B cell (primary cell): Measurements from ENCODE around the gene CACNG4. TPM values are rescaled to one million over a fixed set of nuclear protein-coding genes. Genes with fewer than 3 reads are reported as not detected.

Experiments
- ATAC-seq: fragments of 200-7000 bp; cut with Tn5 transposase; one replicate; pipeline ENCODE4 v1.10.0; 2021; ENCODE audit warnings: low read depth, mild to moderate bottlenecking, moderate number of reproducible peaks, moderate library complexity
- CTCF ChIA-PET: fragments of 350-600 bp; sonication (Branson Sonifier 250); formaldehyde crosslinking; loops from one replicate; lab custom pipeline; 2021; ENCODE audit warnings: antibody characterized with exemption, inconsistent platforms; lab: Charles Lee
- POLR2A ChIA-PET: fragments of 350-600 bp; sonication (Branson Sonifier 250); formaldehyde crosslinking; loops from one replicate; lab custom pipeline; 2021; ENCODE audit warnings: antibody characterized with exemption; lab: Charles Lee
- DNase-seq: peaks from one replicate; pipeline ENCODE4 v3.0.0; 2013
- H2AFZ ChIP-seq: 2 replicates; pipeline ENCODE4 v1.6.1; 2012; ENCODE audit warnings: mild to moderate bottlenecking, low read depth, low read length; ENCODE audit not compliant: insufficient read depth, poor library complexity, severe bottlenecking
- H3K27ac ChIP-seq, 2 donors: 1 replicate in 1 of 2; 2 replicates in 1 of 2; pipeline ENCODE4 v1.5.1; 2012 to 2013; ENCODE audit warnings: low read length in 2 of 2, mild to moderate bottlenecking in 2 of 2, moderate library complexity in 1 of 2
- H3K27me3 ChIP-seq, 4 experiments: fragments of 200-600 bp in 1 of 4; sonication (generic) in 1 of 4; replicated peaks in 1 of 4; 1 replicate in 2 of 4; 2 replicates in 2 of 4; pipeline versions ENCODE4 v1.6.1 to v1.7.0; 2013 to 2016; ENCODE audit warnings: low read length in 3 of 4, mild to moderate bottlenecking in 2 of 4, mixed read lengths in 1 of 4, moderate library complexity in 1 of 4; ENCODE audit not compliant: insufficient read depth in 4 of 4, control insufficient read depth in 3 of 4; ENCODE audit errors: control extremely low read depth in 1 of 4
- H3K36me3 ChIP-seq, 2 experiments: replicated peaks in 1 of 2; 1 replicate in 1 of 2; 2 replicates in 1 of 2; pipeline versions ENCODE4 v1.6.1 to v1.7.1; 2013; ENCODE audit warnings: low read length in 1 of 2; ENCODE audit not compliant: insufficient read depth in 2 of 2, control insufficient read depth in 1 of 2; ENCODE audit errors: control extremely low read depth in 1 of 2, extremely low read depth in 1 of 2
- H3K4me1 ChIP-seq, 2 donors: fragments of 200-600 bp in 1 of 2; sonication (generic) in 1 of 2; 1 replicate in 1 of 2; 2 replicates in 1 of 2; pipeline versions ENCODE4 v1.5.1 to v1.6.1; 2013 to 2017; ENCODE audit warnings: low read length in 2 of 2; ENCODE audit not compliant: control insufficient read depth in 2 of 2, insufficient read depth in 2 of 2
- H3K4me2 ChIP-seq: replicated peaks from 2 replicates; pipeline ENCODE3; 2012; ENCODE audit warnings: mild to moderate bottlenecking, low read depth, low read length; ENCODE audit not compliant: poor library complexity, severe bottlenecking
- H3K4me3 ChIP-seq, 5 experiments: fragments of 200-600 bp in 1 of 5; sonication (generic) in 1 of 5; 1 replicate in 3 of 5; 2 replicates in 2 of 5; pipeline versions ENCODE4 v1.5.1 to v1.7.0; 2011 to 2016; ENCODE audit warnings: low read length in 4 of 5, mild to moderate bottlenecking in 4 of 5, low read depth in 2 of 5, control low read depth in 1 of 5, moderate library complexity in 1 of 5; ENCODE audit not compliant: insufficient read depth in 1 of 5; ENCODE audit errors: control extremely low read depth in 1 of 5, extremely low read depth in 1 of 5
- H3K79me2 ChIP-seq: fragments of 200-600 bp; sonication (generic); one replicate; pipeline ENCODE4 v1.6.0; 2016; ENCODE audit warnings: low read length; ENCODE audit not compliant: control insufficient read depth, insufficient read depth
- H3K9ac ChIP-seq: fragments of 200-600 bp; sonication (generic); 2 replicates; pipeline ENCODE4 v1.6.1; 2017; ENCODE audit warnings: mild to moderate bottlenecking, low read length, moderate library complexity
- H3K9me3 ChIP-seq, 3 donors: one replicate each; pipeline versions ENCODE4 v1.6.1 to v1.7.1; 2013; ENCODE audit warnings: low read length in 2 of 3; ENCODE audit not compliant: control insufficient read depth in 2 of 3, insufficient read depth in 1 of 3; ENCODE audit errors: control extremely low read depth in 1 of 3
- H4K20me1 ChIP-seq: 2 replicates; pipeline ENCODE4 v1.6.0; 2012; ENCODE audit warnings: mild to moderate bottlenecking, low read length; ENCODE audit not compliant: insufficient read depth, control insufficient read depth, poor library complexity, severe bottlenecking
- H3K27ac Mint-ChIP-seq: one replicate; pipeline ENCODE4 v1.8.0; 2021; ENCODE audit warnings: mixed read lengths
- H3K27me3 Mint-ChIP-seq: one replicate; pipeline ENCODE4 v1.8.0; 2021; ENCODE audit warnings: mixed read lengths
- H3K4me1 Mint-ChIP-seq: one replicate; pipeline ENCODE4 v1.8.0; 2021; ENCODE audit warnings: mixed read lengths
- H3K4me3 Mint-ChIP-seq: one replicate; pipeline ENCODE4 v1.8.0; 2021; ENCODE audit warnings: mixed read lengths
- H3K9me3 Mint-ChIP-seq: one replicate; pipeline ENCODE4 v1.8.0; 2022; ENCODE audit warnings: mixed read lengths; ENCODE audit not compliant: insufficient read depth
- CTCF ChIP-seq: fragments of 200-600 bp; IDR thresholded peaks from one replicate; pipeline ENCODE4 v1.8.0; 2022; ENCODE audit warnings: antibody characterized with exemption, mild to moderate bottlenecking
- EZH2 ChIP-seq: IDR thresholded peaks from 2 replicates; pipeline ENCODE4 v1.6.1; 2012; ENCODE audit warnings: borderline replicate concordance, low read depth, mild to moderate bottlenecking, moderate library complexity, low read length; ENCODE audit not compliant: insufficient read depth, poor library complexity, severe bottlenecking
- WGBS: methylation state at CpG from one replicate; pipeline ENCODE4 v1.1.5; 2013; ENCODE audit warnings: missing lambda C conversion rate; ENCODE audit not compliant: insufficient coverage; 5-methylcytosine and 5-hydroxymethylcytosine counted together
- intact Hi-C: fragments of 100-400 bp; cut with micrococcal nuclease; formaldehyde crosslinking; loops from one replicate; pipeline ENCODE4 v1.10.0; 2022
- polyA plus RNA-seq: library from polyadenylated mRNA; depleted of rRNA; stranded (reverse); fragments of >200 nt; gene quantifications from 2 replicates; pipeline ENCODE4 v1.2.3, GENCODE V29; 2012
- total RNA-seq, 2 donors: library from RNA; stranded (reverse); fragments of 120-200 nt in 1 of 2; gene quantifications; 1 replicate in 1 of 2; 2 replicates in 1 of 2; pipeline versions ENCODE4 v1.2.3 to v1.2.4, GENCODE V29; 2013 to 2022

The CACNG4 gene
- total and polyA plus RNA-seq, 2 donors (not counting 1 experiment from before 2014, with no cell fraction given) = not detected

GRCh38 chr17:67056746-67057490 is 92.4 kb downstream of the CACNG4 start:
- WGBS = 89% methylated on average over 18 of the region's 18 CpGs
- Mint-ChIP-seq H3K27me3 (no peaks in the 10 kb centered on the region), H3K4me1 (peaks cover 6% of the 10 kb centered on the region), H3K4me3 (no peak overlapping the region), H3K27ac (no peak overlapping the region), H3K9me3 (no peaks in the 10 kb centered on the region)
- H3K27ac ChIP-seq = no peak overlapping the region
- no peaks in the 10 kb centered on the region for H3K36me3 ChIP-seq
- intact Hi-C loops = no loop called here
- no peak overlapping the region for H2AFZ ChIP-seq
- H3K79me2 ChIP-seq = no peaks in the 10 kb centered on the region
- ChIA-PET CTCF (no interaction called here), POLR2A (no interaction called here)
- no peak overlapping the region for H3K9ac ChIP-seq
- no peak for TF ChIP-seq EZH2
- TF ChIP-seq CTCF = no peak
- H3K4me1 ChIP-seq = peaks cover 0 to 8% of the 10 kb centered on the region in 2 donors
- H3K4me2 ChIP-seq = no peak overlapping the region
- no peak overlapping the region for H3K4me3 ChIP-seq
- ATAC-seq (no peak), DNase-seq (no peak)
- peaks cover 0 to 11% (median 0%) of the 10 kb centered on the region in 3 donors for H3K9me3 ChIP-seq
- H4K20me1 ChIP-seq = no peaks in the 10 kb centered on the region
- H3K27me3 ChIP-seq = no peaks in the 10 kb centered on the region

GRCh38 chr17:67058036-67058435 is 93.5 kb downstream of the CACNG4 start:
- POLR2A ChIA-PET = no interaction called here
- Histone ChIP-seq H3K9me3 (peaks cover 0 to 11% (median 0%) of the 10 kb centered on the region in 3 donors), H2AFZ (no peak overlapping the region), H3K27me3 (no peaks in the 10 kb centered on the region), H3K27ac (no peak overlapping the region), H3K9ac (no peak overlapping the region), H3K4me2 (no peak overlapping the region), H4K20me1 (no peaks in the 10 kb centered on the region), H3K4me1 (peaks cover 0 to 8% of the 10 kb centered on the region in 2 donors), H3K79me2 (no peaks in the 10 kb centered on the region), H3K4me3 (no peak overlapping the region), H3K36me3 (no peaks in the 10 kb centered on the region)
- CTCF ChIA-PET = no interaction called here
- H3K27ac Mint-ChIP-seq = no peak overlapping the region
- H3K9me3 Mint-ChIP-seq = no peaks in the 10 kb centered on the region
- TF ChIP-seq EZH2 (no peak), CTCF (no peak)
- WGBS = 91% methylated on average over 4 of the region's 8 CpGs
- DNase-seq = no peak
- intact Hi-C loops = no loop called here
- no peak overlapping the region for H3K4me3 Mint-ChIP-seq
- H3K27me3 Mint-ChIP-seq = no peaks in the 10 kb centered on the region
- no peak for ATAC-seq
- peaks cover 6% of the 10 kb centered on the region for H3K4me1 Mint-ChIP-seq
